ENCODE measurements around the gene PIAS4. TPM values are rescaled to one million over a fixed set of nuclear protein-coding genes. Genes with fewer than 3 reads are reported as not detected.

The PIAS4 gene
- total RNA-seq, 1 donor from 2014 or later = 56.3 TPM

DNA sequence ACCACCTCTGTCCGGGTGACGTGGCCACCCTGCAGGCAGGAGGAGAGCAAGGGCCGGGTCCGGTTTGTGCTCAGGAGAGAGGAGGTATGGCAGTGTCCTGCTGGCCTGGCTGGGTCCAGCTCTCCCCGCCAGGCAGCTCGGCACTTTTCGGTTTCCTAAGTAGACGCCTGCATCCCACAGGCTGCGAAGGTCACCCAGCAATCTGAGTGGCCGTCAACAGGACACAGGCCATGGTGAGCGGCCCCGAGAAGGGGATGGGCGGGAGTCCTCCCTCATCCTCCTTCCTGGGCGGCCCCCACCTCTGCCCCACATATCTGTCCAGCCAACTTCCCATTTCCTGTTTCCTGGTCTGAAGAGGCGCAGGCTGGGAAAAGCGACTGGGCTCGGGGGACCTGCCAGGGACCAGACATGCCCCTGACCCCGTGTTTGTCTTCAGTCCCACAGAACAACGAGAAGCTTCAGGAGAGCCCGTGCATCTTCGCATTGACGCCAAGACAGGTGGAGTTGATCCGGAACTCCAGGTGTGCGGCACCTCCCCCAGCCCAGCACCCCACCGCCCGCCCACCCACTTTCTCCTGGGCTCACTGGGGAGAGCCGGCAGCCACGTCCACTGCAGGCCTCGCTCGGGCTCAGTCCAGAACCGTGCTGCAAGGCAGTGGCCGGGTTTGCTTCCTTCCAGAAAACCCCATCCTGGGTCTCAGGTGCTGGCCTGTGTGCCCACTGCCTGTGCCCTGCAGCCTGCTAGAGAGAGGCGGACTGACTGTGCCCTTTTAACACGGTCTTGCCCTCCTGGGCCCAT is 16.3 kb downstream of the PIAS4 start:
- Mint-ChIP-seq H3K36me3 (ENCODE audit: insufficient read depth) (peaks cover 8% of the 10 kb centered on the region), H3K27me3 (no peaks in the 10 kb centered on the region), H3K4me3 (ENCODE audit: low read depth) (no peak overlapping the region), H3K27ac (no peak overlapping the region), H3K4me1 (ENCODE audit: low read depth) (no peaks in the 10 kb centered on the region), H3K9me3 (ENCODE audit: low read depth) (no peaks in the 10 kb centered on the region)
- TF ChIP-seq, protein P1, sequence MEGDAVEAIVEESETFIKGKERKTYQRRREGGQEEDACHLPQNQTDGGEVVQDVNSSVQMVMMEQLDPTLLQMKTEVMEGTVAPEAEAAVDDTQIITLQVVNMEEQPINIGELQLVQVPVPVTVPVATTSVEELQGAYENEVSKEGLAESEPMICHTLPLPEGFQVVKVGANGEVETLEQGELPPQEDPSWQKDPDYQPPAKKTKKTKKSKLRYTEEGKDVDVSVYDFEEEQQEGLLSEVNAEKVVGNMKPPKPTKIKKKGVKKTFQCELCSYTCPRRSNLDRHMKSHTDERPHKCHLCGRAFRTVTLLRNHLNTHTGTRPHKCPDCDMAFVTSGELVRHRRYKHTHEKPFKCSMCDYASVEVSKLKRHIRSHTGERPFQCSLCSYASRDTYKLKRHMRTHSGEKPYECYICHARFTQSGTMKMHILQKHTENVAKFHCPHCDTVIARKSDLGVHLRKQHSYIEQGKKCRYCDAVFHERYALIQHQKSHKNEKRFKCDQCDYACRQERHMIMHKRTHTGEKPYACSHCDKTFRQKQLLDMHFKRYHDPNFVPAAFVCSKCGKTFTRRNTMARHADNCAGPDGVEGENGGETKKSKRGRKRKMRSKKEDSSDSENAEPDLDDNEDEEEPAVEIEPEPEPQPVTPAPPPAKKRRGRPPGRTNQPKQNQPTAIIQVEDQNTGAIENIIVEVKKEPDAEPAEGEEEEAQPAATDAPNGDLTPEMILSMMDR (IDR thresholded peaks at IDR 0.05; ENCODE audit: unreplicated experiment) = no peak
- no peak for DNase-seq (ENCODE audit: low spot score, unreplicated experiment)

DNA sequence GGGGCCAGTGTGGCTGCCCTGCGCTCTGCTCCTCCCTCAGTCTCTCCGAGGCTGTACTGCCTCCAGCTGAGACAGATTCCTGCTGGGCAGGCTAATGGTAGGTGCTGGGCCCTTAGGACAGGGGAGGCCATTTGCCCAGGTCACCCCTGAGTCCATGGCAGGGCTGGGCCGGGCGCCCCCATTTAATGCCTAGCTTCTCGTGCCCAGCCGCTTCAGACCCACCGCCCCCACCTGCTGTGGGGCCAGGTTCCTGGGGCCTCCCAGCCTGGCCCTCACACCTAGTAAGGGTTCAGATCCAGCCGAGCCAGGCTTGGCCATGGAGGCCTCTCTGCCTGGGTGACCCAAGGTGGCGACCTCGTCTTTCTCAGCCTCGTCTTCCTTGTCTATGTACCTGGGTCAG is 17.8 kb downstream of the PIAS4 start:
- Mint-ChIP-seq H3K36me3 (ENCODE audit: insufficient read depth) (peaks cover 10% of the 10 kb centered on the region), H3K4me3 (ENCODE audit: low read depth) (no peak overlapping the region), H3K4me1 (ENCODE audit: low read depth) (no peaks in the 10 kb centered on the region), H3K27me3 (no peaks in the 10 kb centered on the region), H3K27ac (no peak overlapping the region), H3K9me3 (ENCODE audit: low read depth) (no peaks in the 10 kb centered on the region)
- no peak for DNase-seq (ENCODE audit: low spot score, unreplicated experiment)
- TF ChIP-seq, protein P1 (IDR thresholded peaks at IDR 0.05; ENCODE audit: unreplicated experiment) = no peak

DNA sequence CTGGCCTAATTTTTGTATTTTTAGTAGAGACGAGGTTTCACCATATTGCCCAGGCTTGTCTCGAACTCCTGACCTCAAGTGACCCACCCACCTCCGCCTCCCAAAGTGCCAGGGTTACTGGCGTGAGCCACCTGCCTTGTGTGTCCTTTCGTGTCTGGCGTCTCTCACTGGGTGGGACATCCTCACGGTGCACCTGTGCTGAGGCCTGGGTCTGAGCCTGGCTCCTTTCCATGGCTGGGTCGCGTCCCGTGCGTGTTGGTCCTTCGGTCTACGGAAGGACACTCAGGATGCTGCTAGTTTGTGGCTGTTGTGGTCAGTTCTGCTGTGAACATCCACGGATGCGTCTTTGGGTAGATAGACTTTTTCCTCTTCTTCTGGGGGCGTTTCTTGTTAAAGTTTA is 19.6 kb downstream of the PIAS4 start:
- no peaks in the 10 kb centered on the region for H3K9me3 Mint-ChIP-seq (ENCODE audit: low read depth)
- TF ChIP-seq, protein P1 (IDR thresholded peaks at IDR 0.05; ENCODE audit: unreplicated experiment) = no peak
- peaks cover 4% of the 10 kb centered on the region for H3K36me3 Mint-ChIP-seq (ENCODE audit: insufficient read depth)
- no peak for DNase-seq (ENCODE audit: low spot score, unreplicated experiment)
- H3K27me3 Mint-ChIP-seq = no peaks in the 10 kb centered on the region
- no peaks in the 10 kb centered on the region for H3K4me1 Mint-ChIP-seq (ENCODE audit: low read depth)
- no peak overlapping the region for H3K4me3 Mint-ChIP-seq (ENCODE audit: low read depth)
- no peak overlapping the region for H3K27ac Mint-ChIP-seq

DNA sequence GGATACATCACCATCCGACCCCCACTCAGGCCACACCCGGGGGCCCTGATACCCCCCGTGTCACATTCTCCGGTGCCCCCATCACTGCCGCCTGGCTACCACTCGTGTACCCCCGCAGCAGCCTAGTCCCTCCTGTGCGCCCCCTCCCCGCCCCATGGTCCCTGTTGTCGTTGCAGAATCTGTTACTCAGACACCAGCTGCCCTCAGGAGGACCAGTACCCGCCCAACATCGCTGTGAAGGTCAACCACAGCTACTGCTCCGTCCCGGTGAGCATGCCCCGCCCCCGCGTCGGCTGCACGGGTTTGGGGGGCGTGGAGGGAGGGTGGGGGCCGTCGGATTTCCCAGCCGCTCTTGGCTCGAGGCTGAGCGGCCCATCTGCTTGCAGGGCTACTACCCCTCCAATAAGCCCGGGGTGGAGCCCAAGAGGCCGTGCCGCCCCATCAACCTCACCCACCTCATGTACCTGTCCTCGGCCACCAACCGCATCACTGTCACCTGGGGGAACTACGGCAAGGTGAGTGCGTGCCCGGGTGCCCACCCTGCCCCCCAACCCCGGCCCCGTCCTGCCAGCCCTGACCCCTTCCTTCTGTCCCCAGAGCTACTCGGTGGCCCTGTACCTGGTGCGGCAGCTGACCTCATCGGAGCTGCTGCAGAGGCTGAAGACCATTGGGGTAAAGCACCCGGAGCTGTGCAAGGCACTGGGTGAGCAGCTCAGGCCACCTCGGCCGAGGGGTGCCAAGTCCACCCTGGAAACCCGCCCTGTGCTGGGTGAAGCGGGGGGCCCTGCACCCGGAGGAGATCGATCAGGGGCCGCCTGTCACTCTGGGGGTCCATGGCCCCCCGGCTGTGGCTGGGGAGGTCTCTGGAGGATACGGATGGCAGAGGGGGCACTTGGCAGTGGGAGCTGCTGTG is 21.1 kb downstream of the PIAS4 start:
- Mint-ChIP-seq H3K36me3 (ENCODE audit: insufficient read depth) (peaks cover 4% of the 10 kb centered on the region), H3K27me3 (no peaks in the 10 kb centered on the region), H3K4me3 (ENCODE audit: low read depth) (no peak overlapping the region), H3K9me3 (ENCODE audit: low read depth) (no peaks in the 10 kb centered on the region), H3K27ac (peak overlapping the region; percentile 52), H3K4me1 (ENCODE audit: low read depth) (no peaks in the 10 kb centered on the region)
- no peak for DNase-seq (ENCODE audit: low spot score, unreplicated experiment)
- TF ChIP-seq, protein P1 (IDR thresholded peaks at IDR 0.05; ENCODE audit: unreplicated experiment) = no peak

DNA sequence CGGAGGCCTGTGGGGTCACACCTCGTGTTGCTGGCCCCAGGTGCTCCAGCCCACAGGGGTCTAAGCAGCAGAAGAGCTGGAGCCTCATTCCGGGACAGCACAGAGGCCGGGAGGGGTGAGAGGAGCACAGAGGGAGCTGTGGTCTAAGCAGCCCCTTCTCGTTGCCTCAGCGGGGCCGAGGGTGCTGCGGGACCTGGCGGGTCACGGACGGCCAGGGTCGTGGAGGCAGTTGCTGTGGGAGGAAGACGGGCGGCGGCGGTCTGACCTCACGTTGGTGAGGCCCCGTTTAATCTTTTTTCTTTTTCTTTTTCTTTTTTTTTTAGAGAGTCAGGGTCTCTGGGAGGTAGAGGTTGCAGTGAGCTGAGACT is 21.7 kb downstream of the PIAS4 start:
- Mint-ChIP-seq H3K4me3 (ENCODE audit: low read depth) (no peak overlapping the region), H3K27ac (peak overlapping the region; percentile 52), H3K36me3 (ENCODE audit: insufficient read depth) (peaks cover 4% of the 10 kb centered on the region), H3K9me3 (ENCODE audit: low read depth) (no peaks in the 10 kb centered on the region), H3K27me3 (no peaks in the 10 kb centered on the region), H3K4me1 (ENCODE audit: low read depth) (no peaks in the 10 kb centered on the region)
- no peak for DNase-seq (ENCODE audit: low spot score, unreplicated experiment)
- TF ChIP-seq, protein P1 (IDR thresholded peaks at IDR 0.05; ENCODE audit: unreplicated experiment) = no peak

Data from progenitor cell of endocrine pancreas (in vitro differentiated cells).